HG02885 (cell line): ENCODE results near the gene TMEM50A.
"Not testable (repeated sequence)": the region's sequence is repeated elsewhere in the genome, so short reads cannot be mapped to it uniquely, and the experiment has no call there.

Experiments used
- ATAC-seq: cut with Tn5 transposase; IDR thresholded peaks from one replicate; pipeline ENCODE4 v1.9.1; 2021; ENCODE audit warnings: mild to moderate bottlenecking; ENCODE audit not compliant: unreplicated experiment, poor library complexity

Gene TMEM50A

DNA sequence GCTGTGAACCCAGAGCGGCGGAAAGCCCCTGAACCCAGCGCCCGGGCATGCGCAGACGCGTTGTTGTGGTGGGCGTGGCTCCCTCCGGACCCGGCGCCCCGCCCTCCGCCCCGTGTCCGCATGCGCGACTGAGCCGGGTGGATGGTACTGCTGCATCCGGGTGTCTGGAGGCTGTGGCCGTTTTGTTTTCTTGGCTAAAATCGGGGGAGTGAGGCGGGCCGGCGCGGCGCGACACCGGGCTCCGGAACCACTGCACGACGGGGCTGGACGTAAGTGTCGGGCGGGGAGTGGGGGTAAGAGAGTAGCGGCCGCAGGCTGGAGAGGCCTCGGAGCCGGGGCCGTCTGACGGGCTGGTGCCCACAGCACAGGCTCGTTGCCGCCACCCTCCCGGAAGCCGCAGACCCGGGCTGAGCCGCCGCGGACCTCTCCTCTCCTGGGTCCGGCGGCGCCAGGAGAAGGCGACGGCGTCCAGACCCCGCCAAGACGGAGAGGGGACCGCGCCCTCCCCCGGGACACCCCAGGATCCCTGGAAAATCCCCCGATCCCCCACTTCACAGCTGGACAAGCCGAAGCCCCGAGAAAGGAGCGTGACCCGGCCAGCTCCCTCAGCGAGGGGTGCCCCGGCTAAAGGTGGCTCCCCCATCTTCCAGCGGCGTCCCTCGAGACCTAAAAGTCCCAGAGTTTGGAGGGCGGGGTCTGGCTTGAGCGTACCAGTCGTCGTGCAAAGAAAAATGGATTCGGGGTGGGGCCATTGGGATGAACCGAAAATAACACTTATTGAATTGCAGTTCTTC lies at the start of gene TMEM50A:
Gene TMEM50A, plus strand, starts transcription at position 147 of the 794 bp plus-strand sequence. CDS start 2,153 bp downstream, outside the sequence.
- ATAC-seq: peak; percentile 75

DNA sequence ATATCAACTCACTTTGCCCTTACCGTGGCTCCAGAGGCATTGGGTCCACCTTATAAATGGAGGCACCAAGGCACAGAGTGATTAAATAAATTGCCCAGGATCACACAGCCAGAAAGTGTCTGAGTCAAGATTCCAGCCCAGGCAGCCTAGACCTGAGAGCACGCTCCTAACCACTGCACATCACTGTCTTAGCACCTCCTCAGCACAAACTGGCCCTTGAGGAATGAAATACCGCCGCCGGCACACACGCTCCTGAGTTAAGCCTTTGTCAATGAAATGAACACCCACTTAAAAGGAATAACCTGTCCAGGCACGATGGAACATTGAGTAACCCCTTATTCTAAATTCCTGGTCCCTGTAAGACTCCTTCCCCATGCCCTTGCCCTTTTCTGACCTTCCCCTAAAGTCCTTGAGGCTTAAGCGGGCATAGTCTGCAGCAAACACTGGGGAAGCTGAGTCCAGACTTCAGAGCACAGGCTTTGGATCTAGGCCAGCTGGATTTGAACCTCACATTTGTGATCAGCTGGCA lies 49.5 kb upstream of the TMEM50A start:
- not testable (repeated sequence) for ATAC-seq

DNA sequence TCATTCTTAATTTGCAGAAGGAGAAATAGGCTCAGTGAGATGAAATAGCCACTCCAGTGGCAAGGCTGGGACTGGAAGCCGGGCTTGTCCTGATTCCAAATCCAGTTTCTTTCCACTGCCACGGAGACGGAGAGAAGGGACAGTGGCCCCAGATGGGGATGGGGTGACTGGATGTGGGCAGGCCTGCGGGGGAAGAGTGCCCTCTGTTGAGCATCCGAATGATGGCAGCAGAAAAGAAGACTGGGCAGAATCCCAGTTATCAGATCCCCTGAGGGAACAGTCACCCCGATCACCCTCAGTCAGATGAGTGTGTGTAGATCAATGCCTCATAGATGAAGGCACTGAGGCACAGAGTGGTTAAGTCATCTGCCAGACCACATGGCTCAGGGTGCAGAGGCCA lies 48.1 kb upstream of the TMEM50A start:
- not testable (repeated sequence) for ATAC-seq

DNA sequence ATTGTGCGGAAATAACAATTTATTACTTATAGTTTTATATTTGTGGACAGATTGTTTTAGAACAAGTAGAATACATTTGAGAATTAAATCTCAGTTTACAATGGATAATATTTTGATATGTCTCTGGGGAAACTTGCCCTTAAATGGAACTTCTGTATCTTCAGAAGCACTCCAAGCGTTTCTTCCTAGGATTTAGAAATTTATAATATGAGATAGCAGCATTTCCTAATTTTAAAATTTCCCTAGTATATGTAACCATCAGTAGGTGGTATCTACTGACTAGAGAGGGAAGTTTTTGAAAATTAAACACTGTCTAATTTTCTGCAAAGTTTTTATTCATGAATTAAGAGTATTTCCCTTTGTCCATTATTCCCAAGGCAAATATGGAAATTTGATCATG lies 44.7 kb upstream of the TMEM50A start:
- ATAC-seq: not testable (repeated sequence)

DNA sequence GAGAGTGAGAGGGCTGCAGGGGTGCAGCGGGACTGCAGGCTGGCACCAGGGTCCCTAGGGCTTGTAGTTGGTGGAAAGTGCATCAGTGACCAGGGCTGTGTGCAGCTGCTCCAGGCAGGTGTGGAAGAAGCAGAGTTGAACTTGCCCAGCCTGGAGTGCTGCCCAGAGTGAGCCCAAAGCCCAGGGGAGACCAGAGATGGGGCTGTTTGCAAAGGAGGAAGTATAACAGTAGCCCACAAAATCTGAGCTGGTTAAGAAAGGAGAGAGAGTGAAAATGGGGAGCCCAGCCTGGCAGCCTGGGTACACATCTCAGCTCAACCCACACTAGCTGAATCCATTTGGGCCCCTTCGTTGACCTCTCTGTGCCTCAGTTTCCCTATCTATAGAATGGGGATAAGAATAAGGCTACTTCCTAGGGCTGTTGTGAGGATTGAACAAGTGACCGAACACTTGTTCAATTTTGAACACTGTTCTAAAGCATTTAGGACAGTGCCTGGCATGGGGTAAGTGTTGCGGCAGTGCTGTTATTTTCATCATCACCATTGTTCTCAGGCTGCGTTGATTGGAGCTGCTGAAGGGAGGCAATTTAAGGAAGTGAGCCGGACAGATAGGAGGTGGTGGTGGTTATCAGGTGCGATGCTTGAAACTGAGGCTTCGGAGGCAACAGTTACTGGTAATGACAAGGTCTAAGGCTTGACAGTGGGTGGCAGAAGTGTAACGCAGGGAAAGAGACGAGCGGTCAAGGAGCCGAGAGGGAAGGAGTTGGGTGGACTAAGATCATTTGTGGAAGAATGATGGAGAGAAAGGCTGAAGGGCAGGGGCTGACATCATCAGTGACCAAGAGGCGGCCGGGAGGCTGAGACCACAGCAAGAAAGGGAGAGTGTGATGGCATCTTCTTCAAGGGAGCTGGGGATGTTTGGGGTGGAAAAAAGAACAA lies 43.0 kb upstream of the TMEM50A start:
- not testable (repeated sequence) for ATAC-seq

DNA sequence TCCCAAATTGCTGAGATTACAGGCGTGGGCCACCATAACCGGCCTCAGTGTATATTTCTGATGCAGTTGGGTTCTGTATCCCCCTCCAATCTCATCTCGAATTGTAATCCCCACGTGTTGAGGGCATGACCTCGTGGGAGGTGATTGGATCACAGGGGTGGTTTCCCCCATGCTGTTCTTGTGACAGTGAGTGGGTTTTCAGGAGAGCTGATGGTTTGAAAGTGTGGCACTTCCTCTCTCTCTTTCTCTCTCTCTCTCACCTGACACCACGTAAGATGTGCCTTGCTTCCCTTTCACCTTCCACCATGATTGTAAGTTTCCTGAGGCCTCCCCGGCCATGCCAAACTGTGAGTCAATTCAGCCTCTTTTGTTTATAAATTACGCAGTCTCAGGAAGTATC lies 41.6 kb upstream of the TMEM50A start:
- not testable (repeated sequence) for ATAC-seq

DNA sequence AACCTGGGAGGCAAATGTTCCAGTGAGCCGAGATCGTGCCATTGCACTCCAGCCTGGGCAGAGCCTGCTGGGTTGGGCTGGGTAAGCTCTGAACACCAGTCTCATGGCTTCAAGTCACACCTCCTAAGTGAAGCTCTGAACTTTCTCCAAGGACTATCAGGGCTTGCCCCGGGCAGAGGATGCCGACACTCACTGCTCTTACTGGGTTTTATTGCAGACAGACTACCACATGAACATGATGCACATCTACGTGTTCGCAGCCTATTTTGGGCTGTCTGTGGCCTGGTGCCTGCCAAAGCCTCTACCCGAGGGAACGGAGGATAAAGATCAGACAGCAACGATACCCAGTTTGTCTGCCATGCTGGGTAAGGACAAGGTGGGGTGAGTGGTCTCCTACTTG lies 37.4 kb upstream of the TMEM50A start:
- not testable (repeated sequence) for ATAC-seq

DNA sequence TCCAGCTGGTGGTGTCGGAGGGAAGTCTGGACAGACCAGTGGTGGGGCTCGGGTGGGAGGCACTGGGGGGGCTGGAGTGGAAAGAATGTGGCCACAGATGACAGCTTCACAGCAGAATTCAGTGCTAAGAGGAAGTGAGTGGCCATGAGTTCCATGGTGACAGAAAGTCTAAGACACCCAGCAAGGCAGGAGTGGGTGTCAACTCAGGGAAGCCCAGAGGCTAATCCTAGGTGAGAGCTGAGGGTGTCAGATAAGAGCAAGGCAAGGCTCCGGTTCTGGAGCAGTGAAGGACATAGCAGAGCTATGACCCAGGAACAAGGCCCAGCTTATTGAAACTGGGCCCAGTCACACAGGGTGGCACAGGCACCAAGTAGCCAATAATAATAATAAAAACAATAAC lies 35.8 kb upstream of the TMEM50A start:
- ATAC-seq: not testable (repeated sequence)

DNA sequence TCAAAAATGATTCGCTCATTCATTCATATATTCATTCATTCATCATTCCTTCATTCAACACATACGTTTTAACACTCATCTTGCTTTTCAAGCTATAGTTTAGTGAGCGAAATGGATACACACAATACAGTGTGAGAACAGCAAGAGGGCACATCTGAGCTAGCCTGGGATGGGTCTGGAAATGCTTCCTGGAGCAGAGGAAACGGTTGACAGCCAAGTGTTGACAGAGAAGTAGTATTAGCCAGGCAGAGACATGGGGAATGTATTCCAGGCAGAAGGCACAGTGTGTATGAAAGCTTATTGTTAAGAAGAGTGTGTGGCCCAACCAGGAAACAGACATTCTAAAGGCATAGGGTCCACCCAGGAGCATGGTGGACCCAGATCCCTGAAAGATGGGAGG lies 33.2 kb upstream of the TMEM50A start:
- not testable (repeated sequence) for ATAC-seq

DNA sequence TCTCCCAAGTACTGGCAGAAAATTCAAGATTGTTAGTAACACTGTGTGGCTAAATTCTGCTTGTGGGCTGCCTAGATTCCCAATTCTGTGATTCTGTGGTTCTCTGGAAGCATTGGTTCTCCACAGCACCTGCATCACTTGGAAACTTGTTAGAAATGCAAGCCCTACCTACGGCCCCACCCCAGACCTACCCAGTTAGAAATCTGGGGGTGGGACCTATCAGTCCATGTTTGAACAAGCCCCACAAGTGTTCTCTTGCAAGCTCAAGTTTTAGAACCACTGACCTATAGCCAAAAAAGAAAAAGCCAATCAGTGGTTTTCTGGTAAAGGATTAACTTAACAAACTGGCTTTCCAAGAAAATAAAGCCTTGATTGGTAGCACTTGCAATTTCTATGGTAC lies 30.0 kb upstream of the TMEM50A start:
- ATAC-seq: not testable (repeated sequence)

DNA sequence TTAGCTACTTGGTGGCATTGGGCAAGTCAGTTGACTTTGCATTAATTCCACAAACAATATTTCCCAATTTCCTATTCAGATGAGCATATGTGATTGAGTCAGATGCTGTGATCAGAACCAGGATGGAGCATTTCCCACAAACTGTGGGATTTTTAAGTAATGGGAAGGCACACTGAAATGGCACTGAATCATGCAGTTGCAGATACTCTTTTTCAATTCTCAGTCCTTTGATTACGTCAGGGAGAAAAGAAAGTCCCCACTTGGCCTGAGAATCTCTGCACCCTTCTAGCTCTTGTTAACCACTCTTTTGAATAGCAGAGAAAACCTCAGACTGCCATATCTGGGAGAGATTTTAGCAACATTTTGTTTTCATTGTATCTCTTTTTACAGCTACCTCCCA lies 29.0 kb upstream of the TMEM50A start:
- ATAC-seq: not testable (repeated sequence)

DNA sequence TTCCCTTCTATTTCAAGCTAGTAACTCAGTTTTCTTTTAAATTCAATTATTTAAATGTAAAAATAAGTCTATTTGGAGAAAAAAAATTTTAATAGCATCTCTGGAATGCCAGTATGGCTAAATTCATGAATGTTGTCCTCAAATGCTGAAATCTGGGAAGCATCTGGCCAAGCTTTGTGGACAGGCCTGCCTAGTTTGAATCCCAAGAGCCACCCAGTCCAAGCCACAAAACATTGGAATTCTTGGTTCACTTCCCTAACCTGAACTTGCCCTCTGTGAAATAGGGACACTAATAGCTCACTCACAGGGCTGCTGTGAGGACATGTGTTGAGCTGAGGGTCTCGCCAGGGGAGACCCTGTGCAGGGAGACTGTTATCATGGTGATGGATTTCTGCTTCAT lies 28.6 kb upstream of the TMEM50A start:
- not testable (repeated sequence) for ATAC-seq

DNA sequence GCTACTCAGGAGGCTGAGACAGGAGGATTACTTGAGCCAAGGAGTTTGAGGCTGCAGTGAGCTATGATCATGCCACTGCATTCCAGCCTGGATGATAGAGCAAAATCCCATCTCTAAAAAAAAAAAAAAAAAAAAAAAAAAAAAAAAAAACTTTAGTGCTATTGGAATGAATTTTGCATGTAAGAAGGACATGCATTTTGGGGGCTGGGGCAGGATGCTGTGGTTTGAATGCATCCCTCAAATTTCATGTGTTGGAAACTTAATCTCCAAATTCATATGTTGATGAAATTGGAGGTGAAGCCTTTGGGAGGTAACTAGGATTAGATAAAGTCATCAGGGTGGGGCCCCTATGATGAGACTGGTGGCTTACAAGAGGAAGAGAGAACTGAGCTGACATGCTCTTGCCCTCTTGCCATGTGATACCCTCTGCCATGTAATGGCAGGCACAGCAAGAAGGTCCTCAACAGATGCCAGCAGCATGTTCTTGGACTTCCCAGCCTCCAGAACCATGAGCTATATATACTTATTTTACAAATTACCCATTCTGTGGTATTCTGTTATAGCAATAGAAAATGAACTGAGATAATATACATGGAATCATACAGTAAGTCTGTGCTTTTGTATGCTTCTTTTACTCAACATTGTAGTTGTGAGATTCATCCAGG lies 25.2 kb upstream of the TMEM50A start:
- ATAC-seq: not testable (repeated sequence)

DNA sequence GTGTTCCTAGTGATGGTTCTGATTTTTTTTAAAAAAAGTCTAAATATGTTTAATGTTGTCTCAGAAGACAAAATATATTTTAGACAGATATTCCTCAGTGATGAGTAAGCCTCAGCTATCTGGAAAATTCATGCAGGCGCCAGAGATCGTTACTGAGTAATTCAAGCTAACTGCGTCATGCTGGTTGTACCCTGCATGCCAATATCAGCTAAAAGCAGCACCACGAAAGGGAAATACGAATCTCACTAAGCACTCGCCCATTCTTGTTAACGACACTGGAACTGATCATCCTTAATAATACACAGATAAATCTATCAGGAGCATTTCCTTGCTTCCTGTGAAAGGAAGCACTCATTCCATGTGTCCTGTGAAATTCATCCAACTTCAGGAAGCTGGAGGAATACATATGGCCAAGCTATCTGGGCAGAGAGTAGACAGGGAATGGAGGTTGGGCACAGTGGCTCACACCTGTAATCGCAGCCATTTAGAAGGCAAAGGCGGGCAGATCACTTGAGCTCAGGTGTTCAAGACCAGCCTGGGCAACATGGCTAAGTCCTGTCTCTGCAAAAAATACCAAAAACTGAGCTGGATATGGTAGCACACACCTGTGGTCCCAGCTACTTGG lies 17.7 kb upstream of the TMEM50A start:
- not testable (repeated sequence) for ATAC-seq

DNA sequence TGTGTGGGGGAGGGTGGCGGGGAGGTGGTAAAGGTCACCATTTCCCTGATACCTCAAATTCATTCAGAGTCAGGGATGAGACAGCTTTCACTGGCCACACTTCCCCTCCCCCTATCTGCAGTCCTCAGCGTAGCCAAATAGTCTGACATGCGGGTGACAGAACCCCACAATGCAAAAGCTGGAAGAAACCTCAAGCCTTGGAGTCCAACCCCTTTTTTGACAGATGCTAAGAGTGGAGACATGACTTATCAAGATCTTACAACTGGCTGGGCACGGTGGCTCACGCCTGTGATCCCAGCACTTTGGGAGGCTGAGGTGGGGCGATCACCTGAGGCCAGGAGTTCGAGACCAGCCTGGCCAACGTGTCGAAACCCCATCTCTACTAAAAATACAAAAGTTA lies 16.0 kb upstream of the TMEM50A start:
- not testable (repeated sequence) for ATAC-seq

DNA sequence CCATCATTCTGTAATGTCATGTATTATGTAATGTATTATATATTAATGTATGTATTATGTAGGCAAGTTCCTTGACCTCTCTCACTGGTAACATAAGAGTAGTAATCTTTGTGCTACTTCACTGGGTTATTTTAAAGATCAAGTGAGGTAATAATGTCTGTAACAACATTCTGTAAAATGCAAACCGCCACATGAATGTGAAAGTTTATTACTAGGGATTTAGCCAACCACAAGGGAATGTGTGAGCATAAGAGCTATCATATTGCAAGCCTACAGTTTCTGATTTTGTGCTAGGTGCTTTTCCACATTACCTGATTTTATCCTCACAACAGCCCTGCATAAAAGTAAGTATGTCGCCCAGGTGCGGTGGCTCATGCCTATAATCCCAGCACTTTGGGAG lies 13.7 kb upstream of the TMEM50A start:
- not testable (repeated sequence) for ATAC-seq

DNA sequence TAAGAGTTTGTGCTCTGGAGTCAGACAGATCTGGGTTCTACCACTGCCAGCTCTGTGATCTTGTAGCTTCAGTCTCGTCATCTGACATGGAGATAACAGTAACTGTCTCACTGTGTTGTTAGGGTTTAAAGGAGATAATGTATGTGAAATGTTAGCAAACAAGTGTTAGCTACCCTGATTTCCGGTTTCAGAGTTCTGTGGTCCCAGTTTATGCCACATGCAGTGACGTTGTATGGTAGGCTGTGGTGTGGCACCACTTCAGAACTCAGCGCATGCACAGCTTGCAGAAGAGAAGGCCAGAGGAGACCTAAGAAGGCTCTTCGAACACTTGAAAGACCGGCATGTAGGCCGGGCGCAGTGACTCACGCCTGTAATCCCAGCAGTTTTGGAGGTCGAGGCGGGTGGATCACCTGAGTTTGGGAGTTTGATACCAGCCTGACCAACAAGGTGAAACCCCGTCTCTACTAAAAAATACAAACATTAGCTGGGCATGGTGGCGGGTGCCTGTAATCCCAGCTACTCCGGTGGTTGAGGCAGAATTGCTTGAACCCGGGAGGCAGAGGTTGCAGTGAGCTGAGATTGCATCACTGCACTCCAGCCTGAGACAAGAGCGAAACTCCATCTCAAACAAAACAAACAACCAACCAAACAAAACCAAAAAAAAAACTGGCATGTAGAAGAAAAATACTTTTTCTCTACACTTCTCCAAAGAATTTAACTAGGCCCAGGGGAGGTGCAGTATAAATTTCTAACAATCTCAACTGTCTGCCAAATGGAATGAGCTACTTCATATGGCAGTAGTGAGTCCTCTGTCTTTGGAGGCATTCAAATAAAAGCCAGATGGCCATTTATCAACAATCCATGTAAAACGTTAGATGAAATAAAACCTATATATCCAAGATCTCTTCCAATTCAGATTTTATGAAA lies 10.0 kb upstream of the TMEM50A start:
- ATAC-seq: not testable (repeated sequence)

DNA sequence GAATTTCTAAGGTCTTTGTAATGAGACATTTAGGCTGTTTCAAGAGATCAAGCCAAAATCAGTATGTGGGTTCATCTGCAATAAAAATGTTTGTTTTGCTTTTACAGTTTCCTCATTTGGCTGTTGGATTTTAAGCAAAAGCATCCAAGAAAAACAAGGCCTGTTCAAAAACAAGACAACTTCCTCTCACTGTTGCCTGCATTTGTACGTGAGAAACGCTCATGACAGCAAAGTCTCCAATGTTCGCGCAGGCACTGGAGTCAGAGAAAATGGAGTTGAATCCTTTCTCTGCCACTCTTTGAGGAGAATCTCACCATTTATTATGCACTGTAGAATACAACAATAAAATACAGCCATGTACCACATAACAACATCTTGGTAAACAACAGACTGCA lies 9.3 kb upstream of the TMEM50A start:
- not testable (repeated sequence) for ATAC-seq

DNA sequence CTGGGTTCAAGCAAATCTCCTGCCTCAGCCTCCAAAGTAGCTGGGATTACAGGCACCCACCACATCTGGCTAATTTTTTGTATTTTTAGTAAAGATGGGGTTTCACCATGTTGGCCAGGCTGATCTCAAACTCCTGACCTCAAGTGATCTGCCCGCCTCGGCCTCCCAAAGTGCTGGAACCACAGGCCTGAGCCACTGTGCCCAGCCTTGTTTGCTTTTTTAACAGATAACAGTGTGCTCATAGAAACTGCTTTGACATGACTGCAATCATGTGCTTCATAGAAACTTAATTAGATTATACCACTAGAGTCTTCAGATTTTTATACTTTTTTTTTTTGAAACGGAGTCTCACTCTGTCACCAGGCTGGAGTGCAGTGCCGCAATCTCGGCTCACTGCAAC lies 8.8 kb upstream of the TMEM50A start:
- not testable (repeated sequence) for ATAC-seq
